Hematopoietic multipotent progenitor cell treated with erythropoietin and hydrocortisone succinate and interleukin-3 and kit ligand, for 4 days (in vitro differentiated cells): ENCODE results near the gene MOCS3.

Source experiments
- DNase-seq: peaks from one replicate; pipeline ENCODE4 v3.0.0-alpha.2; 2015

The MOCS3 gene

GRCh38 chr20:50958615-50959542, at the start of gene MOCS3:
MOCS3 (plus strand) TSS chr20:50958818; CDS start chr20:50958843, 25 bp downstream.
- DNase-seq = peak; percentile 97

DNA sequence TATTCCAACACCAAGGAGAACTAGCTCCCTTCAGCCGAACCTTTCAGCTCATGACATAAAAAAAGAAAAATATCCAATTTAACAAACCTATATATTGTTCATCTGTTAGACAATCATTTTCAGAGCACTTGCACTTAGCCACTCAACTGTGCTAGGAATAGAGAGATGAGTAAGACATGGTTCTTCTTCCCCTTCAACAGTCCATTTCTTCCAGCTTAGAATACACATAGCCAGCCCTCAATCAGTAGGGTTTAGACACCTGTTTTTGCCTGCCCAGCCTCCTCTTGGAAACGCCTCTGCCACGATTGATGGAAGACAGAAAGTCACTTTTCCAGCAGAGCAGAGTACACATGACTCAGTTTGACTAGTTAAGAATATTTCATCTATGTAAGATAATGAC, 49.2 kb upstream of the MOCS3 start:
- no peak for DNase-seq

- DNase-seq = no peak
Measured at GRCh38 chr20:50911030-50911429, 47.6 kb upstream of the MOCS3 start.

- DNase-seq = no peak
Measured at GRCh38 chr20:50911716-50912115, 46.9 kb upstream of the MOCS3 start.

DNA sequence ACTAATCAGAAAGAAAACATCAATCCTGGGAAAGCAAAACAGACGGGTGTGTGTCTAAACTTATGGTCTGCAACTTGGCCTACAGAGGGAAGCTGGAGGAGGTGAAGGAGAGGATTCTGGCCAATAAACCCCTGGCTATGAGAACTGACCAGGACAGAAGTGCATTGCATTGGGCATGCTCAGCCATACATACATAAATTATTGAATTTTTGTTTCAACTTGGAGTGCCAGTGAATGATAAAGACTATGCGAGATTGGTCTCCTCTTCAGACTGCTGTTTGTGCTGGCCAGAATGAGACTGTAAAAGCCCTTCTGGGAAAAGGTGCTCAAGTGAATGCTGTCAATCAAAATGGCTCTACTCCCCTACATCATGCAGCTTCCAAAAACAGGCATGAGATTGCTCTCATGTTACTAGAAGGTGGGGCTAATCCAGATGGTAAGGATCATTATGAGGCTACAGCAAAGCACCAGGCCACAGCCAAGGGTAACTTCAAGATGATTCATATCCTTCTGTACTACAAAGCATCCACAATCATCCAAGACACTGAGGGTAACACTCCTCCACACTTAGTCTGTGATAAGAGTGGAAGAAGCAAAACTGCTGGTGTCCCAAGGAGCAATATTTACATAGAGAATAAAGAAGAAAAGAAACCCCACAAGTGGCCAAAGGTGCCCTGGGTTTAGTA, 44.8 kb upstream of the MOCS3 start:
- peak; percentile 27 for DNase-seq

GRCh38 chr20:50915424-50915823, 43.2 kb upstream of the MOCS3 start:
- no peak for DNase-seq

- no peak for DNase-seq
Measured at GRCh38 chr20:50916257-50916656, 42.4 kb upstream of the MOCS3 start.

- no peak for DNase-seq
Measured at GRCh38 chr20:50916934-50917333, 41.7 kb upstream of the MOCS3 start.

DNA sequence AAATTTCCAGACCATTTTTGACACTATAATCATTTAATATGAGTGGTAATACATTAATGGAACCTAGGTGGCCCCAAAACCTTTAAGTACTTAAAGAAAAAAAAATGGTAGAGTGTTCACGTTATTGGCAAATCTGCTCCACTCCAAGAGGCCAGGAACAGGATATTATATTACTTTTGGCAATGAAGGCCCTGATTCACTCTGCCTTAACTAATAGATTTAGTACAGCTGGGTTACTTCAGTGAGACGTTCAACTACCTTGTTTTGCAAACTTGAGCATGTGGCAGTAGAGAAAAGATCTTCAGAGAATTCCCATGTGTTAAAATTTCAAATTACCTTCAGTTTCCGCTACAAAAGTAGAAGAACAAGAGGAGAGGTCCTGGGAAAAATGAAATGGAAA, 40.2 kb upstream of the MOCS3 start:
- DNase-seq = no peak

DNA sequence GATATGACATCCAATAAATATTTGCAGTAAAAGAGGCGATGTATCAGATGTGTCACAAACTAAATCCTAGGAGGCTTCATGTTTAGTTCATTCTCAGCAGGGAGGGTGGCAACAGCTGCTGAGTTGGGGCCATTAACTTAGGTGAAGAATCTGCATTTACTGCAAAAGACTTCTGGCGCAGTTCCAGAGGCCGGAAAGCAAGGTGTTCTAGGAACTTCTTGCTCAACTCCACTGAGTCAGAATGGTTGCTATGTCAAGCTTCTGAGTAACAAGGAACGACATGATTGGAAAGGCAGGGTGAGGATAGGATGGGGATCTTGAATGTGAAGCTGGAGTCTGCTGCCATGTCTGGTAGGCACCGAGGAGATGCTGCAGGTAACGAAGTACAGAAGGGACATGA, 39.1 kb upstream of the MOCS3 start:
- no peak for DNase-seq

DNA sequence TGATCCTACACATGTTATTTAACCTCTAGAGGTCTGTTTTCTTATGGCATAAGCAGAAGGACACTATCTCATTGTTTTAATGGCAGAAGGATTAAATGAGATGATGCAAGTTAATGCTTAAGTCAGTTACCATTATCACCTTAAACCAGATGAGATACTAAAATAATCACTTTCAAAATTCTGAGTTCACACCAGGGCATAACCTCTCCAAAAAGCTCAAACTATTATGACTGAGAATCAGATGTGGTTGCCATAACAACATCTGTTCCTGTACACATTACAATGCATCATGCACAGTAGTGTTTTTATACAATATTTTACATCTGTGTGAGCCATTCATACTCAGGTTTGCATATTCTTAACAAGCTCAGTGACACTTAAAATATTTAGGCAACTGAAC, 37.6 kb upstream of the MOCS3 start:
- peak; percentile 42 for DNase-seq

DNA sequence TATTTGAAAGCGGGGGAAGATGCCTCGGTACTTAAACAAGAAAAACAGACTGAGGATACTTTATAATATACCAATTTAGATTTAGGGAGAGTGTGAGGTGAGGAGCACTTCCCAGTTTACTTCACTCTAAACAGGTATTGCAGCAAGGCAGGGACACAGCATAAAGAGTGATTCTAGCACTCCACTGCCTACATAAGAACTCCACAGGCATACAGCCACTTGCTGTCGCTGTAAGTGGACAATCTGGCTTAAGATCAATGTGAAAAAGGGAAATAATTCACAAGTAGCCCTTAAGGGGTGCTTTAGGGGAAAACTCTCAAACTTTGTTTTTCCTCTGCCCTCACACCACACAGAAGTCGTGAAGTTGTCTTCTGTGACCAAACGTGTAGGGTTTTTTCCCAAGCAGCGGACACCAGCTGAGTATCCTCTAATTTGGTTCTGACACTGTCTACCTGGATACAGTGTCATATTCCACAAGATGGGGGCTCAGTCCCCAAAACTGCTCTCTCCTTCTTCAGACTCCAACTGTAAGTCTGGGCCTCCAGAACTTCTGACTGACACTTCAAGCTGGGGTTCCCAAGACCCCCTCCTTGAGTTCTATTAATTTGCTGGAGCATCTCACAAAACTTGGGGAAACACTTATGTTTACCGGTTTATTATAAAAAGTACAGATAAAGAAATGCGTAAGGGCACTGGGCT, 36.7 kb upstream of the MOCS3 start:
- no peak for DNase-seq

DNA sequence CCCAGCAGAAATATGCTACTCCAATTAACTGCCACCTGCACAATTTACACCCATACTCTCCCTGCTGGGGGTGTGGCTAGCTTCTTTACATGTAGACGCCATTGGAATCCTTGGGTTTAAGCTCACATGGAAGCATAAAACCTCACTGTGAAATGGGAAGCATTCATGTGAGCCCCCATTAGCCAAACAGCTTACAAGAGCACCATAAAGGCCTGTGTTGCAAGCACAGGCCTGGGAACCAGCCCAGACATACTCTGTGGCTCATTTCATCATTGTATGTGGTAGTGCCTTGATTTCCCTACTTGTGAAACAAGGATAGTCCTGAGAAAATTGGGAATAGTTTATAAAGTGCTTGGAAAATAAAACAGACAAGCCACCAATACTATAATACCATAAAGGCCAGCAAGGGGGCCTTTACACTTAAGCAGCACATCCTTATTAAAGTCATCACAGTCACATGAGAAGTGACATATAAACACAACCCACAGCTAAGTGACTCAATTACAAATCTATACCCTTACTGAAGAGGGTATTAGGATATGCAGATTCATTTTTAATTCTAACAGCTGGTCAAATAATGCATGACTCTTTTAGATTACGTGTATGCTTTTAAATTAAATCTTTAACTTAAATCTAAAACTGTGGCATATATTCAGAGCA, 34.2 kb upstream of the MOCS3 start:
- DNase-seq = no peak

- no peak for DNase-seq
Measured at GRCh38 chr20:50926530-50926929, 32.1 kb upstream of the MOCS3 start.

DNA sequence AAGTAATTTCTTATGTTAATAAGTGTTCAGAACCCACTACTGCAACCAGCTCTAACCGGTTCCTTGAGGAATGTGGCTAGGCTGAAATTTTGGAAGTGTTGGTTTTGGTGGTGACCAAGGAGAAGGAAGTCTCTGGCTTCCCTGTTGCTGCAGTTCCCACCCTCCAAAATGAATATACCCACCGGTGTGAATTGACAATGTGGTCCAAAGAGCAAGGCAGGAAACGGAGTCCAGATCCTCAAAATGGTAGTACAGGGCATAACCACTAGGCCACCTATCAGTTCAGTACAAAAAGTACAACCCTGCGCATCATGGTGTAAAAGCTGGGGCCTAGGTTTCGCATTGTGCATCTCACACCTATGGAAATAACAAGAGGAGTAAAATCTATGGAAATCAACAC, 30.1 kb upstream of the MOCS3 start:
- DNase-seq = no peak

DNA sequence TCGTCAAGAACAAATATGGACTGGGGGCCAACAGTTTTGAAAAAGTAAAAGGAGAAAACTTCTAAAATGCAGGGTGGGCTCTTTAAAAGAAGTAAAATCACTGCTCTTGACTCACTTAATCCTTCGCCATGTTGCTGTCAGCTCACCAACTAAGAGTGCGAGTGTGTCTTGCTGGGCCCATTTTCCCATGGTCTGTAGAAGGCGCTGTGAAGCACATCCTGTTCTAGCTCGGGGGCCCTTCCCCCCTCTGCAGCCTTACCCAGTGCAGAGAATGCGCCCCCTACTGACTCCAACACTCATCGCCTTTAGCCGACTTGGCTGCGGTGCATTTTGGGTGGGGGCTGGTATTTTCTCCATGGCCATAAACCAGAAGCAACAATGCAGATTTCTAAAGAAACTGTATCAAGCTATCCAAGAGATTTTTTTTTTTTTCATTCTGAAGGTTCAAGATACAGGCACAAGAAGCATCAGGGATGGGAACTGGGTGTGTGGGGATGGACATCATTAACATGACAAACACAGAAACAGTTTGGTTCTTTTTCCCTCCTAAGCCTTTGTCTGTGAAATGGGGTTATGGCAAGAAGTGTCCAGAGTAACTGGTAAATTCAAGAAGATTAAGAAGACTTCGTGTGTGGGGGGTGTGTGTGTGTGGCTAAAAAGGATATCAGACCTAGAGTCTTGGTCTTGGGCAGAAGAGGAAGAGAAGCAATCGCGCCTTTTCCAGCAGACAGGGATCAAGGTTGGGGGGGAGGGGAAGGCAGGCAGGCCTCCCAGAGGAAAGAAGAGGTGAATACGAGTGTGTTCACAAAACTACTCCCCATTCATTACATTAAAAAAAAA, 29.1 kb upstream of the MOCS3 start:
- DNase-seq = peak; percentile 99

GRCh38 chr20:50930139-50930975, 28.3 kb upstream of the MOCS3 start:
- DNase-seq = peak; percentile 42

- DNase-seq = no peak
Measured at GRCh38 chr20:50930976-50931305, 27.7 kb upstream of the MOCS3 start.

- peak; percentile 96 for DNase-seq
Measured at GRCh38 chr20:50931306-50932015, 27.2 kb upstream of the MOCS3 start, which contains the start of gene ADNP. ADNP (minus strand) TSS chr20:50931437; CDS start chr20:50903996, 27,441 bp downstream.

GRCh38 chr20:50932016-50932485, 26.6 kb upstream of the MOCS3 start:
- no peak for DNase-seq
